Measurements from ENCODE around the gene TMOD4. TPM values are rescaled to one million over a fixed set of nuclear protein-coding genes. Genes with fewer than 3 reads are reported as not detected.

TMOD4 gene
- total RNA-seq, 4 donors from 2014 or later: 10.7 TPM; not detected in 3

GRCh38 chr1:151159373-151159772, 16.4 kb downstream of the TMOD4 start:
- no peak for TF ChIP-seq POLR2A (IDR thresholded peaks at IDR 0.05)
- TF ChIP-seq, protein P1, sequence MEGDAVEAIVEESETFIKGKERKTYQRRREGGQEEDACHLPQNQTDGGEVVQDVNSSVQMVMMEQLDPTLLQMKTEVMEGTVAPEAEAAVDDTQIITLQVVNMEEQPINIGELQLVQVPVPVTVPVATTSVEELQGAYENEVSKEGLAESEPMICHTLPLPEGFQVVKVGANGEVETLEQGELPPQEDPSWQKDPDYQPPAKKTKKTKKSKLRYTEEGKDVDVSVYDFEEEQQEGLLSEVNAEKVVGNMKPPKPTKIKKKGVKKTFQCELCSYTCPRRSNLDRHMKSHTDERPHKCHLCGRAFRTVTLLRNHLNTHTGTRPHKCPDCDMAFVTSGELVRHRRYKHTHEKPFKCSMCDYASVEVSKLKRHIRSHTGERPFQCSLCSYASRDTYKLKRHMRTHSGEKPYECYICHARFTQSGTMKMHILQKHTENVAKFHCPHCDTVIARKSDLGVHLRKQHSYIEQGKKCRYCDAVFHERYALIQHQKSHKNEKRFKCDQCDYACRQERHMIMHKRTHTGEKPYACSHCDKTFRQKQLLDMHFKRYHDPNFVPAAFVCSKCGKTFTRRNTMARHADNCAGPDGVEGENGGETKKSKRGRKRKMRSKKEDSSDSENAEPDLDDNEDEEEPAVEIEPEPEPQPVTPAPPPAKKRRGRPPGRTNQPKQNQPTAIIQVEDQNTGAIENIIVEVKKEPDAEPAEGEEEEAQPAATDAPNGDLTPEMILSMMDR (IDR thresholded peaks at IDR 0.05): no peak
- Histone ChIP-seq H3K36me3 (peaks cover 0 to 30% (median 0%) of the 10 kb centered on the region in 3 donors), H3K27me3 (no peaks in the 10 kb centered on the region), H3K9me3 (no peaks in the 10 kb centered on the region), H3K4me1 (peaks cover 0 to 10% (median 0%) of the 10 kb centered on the region in 4 donors), H3K4me3 (no peak overlapping the region), H3K27ac (no peak overlapping the region)
- no peak for DNase-seq

GRCh38 chr1:151158751-151159251, 17.0 kb downstream of the TMOD4 start:
- DNase-seq: no peak
- Histone ChIP-seq H3K27me3 (no peaks in the 10 kb centered on the region), H3K9me3 (no peaks in the 10 kb centered on the region), H3K4me3 (no peak overlapping the region), H3K4me1 (peaks cover 0 to 7% (median 0%) of the 10 kb centered on the region in 4 donors), H3K27ac (peak overlapping the region in 2 of 4 donors; percentile 22 to 47), H3K36me3 (peaks cover 0 to 30% (median 0%) of the 10 kb centered on the region in 3 donors)
- TF ChIP-seq POLR2A (IDR thresholded peaks at IDR 0.05): no peak
- TF ChIP-seq, protein P1 (IDR thresholded peaks at IDR 0.05): no peak

GRCh38 chr1:151158326-151158725, 17.5 kb downstream of the TMOD4 start:
- peaks cover 0 to 30% (median 0%) of the 10 kb centered on the region in 3 donors for H3K36me3 ChIP-seq
- H3K27ac ChIP-seq: peak overlapping the region in 1 of 4 donors; percentile 79

GRCh38 chr1:151157067-151157531, 18.7 kb downstream of the TMOD4 start:
- Histone ChIP-seq H3K27me3 (no peaks in the 10 kb centered on the region), H3K36me3 (peaks cover 0 to 30% (median 0%) of the 10 kb centered on the region in 3 donors), H3K27ac (peak overlapping the region; percentile 37 to 79 (median 54)), H3K4me1 (peaks cover 0 to 7% (median 0%) of the 10 kb centered on the region in 4 donors), H3K9me3 (no peaks in the 10 kb centered on the region), H3K4me3 (peak overlapping the region; percentile 34 to 56 (median 46))
- DNase-seq: peak in 2 of 3 donors; percentile 80 to 84
- TF ChIP-seq POLR2A (IDR thresholded peaks at IDR 0.05): no peak
- TF ChIP-seq, protein P1 (IDR thresholded peaks at IDR 0.05): no peak

More at GRCh38 chr1:151158326-151158725, 17.5 kb downstream of the TMOD4 start:
- Histone ChIP-seq H3K27me3 (no peaks in the 10 kb centered on the region), H3K4me1 (peaks cover 0 to 7% (median 0%) of the 10 kb centered on the region in 4 donors), H3K4me3 (peak overlapping the region in 1 of 4 donors; percentile 45), H3K9me3 (no peaks in the 10 kb centered on the region)
- no peak for TF ChIP-seq POLR2A (IDR thresholded peaks at IDR 0.05)
- TF ChIP-seq, protein P1 (IDR thresholded peaks at IDR 0.05): no peak
- no peak for DNase-seq

- H3K4me1 ChIP-seq: peaks cover 0 to 7% (median 0%) of the 10 kb centered on the region in 4 donors
- TF ChIP-seq, protein P1 (IDR thresholded peaks at IDR 0.05): no peak
- TF ChIP-seq POLR2A (IDR thresholded peaks at IDR 0.05): no peak
- no peaks in the 10 kb centered on the region for H3K27me3 ChIP-seq
- peak within 1 kb of the TSS; percentile 34 to 56 (median 46) for H3K4me3 ChIP-seq
- H3K9me3 ChIP-seq: no peaks in the 10 kb centered on the region
- H3K36me3 ChIP-seq: peaks cover 0 to 30% (median 0%) of the 10 kb centered on the region in 3 donors
- DNase-seq: peak; percentile 74 to 93 (median 88)
- H3K27ac ChIP-seq: peak within 1 kb of the TSS; percentile 37 to 79 (median 54)
Measured at GRCh38 chr1:151156515-151156819, 19.3 kb downstream of the TMOD4 start, which contains the start of gene TNFAIP8L2. Gene TNFAIP8L2 (plus strand): TSS chr1:151156649. CDS start chr1:151158698, 2,049 bp downstream.
